ENCODE measurements around the gene GPR162. TPM values are rescaled to one million over a fixed set of nuclear protein-coding genes. Genes with fewer than 3 reads are reported as not detected.

GPR162 gene
- total and polyA plus RNA-seq, 8 donors: 9.0 to 15.7 (median 12.2) TPM

DNA sequence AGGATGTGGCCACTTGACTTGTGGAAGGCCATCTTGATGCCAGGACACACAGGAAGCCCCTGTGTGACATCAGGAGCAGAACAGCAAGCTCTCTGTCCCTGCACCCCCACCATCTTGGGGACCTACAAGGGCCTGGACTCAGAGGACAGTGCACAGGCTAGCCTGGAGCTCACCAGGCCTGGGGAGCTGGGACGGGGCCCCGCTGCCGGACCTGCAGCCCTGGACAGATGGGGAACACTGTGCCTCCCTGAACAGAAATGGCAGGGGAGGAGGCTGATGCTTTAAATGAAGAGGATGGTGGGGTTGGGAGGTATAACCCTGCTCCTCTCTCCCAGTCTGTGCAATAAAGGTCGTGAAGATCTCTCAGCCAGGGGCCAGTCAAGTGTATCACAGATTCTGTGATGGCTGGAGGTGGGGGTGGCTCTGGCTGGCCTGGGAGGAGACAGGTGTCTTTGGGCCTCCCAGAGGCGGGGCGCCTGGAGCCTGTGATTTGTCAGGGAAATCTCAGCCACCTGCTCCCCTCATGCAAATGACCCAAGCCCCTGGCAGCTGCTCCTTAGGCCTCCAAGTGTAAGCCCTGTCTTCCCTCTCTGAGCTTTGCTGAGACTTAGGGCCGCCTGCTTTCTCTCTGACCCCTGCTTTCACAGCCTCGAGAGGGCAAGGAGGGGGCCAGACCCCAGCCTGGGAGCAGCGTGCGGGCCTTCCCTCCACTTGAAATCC lies 18.0 kb downstream of the GPR162 start:
- H3K27ac ChIP-seq: no peak overlapping the region

DNA sequence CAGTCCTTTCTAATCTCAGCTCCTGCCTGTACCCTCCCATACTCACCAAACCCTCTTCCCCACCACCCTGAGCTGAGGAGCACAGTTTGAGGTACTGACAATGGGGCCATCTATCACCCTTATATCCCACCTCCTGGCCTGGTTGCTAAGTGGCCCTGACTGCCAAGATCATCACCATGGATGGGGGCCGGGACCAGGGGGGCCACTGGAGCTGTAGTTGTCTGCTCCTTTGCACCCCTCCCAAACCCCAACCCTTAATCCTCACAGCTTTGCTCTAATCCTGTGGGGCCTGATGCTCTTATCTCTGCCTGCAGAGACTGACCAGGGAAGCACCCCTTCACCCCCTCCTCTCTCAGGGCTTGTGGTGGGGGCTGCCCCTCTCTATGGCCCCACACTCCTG lies 18.7 kb downstream of the GPR162 start:
- H3K36me3 ChIP-seq: no peaks in the 10 kb centered on the region

More for the DNA sequence above, 18.0 kb downstream of the GPR162 start:
- intact Hi-C loops (cut with DNase I): no loop called here
- Histone ChIP-seq H3K27me3 (no peaks in the 10 kb centered on the region), H3K9me3 (no peaks in the 10 kb centered on the region), H3K4me1 (no peaks in the 10 kb centered on the region), H3K36me3 (no peaks in the 10 kb centered on the region), H3K4me3 (no peak overlapping the region)
- TF ChIP-seq, protein P1, sequence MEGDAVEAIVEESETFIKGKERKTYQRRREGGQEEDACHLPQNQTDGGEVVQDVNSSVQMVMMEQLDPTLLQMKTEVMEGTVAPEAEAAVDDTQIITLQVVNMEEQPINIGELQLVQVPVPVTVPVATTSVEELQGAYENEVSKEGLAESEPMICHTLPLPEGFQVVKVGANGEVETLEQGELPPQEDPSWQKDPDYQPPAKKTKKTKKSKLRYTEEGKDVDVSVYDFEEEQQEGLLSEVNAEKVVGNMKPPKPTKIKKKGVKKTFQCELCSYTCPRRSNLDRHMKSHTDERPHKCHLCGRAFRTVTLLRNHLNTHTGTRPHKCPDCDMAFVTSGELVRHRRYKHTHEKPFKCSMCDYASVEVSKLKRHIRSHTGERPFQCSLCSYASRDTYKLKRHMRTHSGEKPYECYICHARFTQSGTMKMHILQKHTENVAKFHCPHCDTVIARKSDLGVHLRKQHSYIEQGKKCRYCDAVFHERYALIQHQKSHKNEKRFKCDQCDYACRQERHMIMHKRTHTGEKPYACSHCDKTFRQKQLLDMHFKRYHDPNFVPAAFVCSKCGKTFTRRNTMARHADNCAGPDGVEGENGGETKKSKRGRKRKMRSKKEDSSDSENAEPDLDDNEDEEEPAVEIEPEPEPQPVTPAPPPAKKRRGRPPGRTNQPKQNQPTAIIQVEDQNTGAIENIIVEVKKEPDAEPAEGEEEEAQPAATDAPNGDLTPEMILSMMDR (IDR thresholded peaks at IDR 0.05): no peak
- ATAC-seq (no peak), DNase-seq (no peak)

DNA sequence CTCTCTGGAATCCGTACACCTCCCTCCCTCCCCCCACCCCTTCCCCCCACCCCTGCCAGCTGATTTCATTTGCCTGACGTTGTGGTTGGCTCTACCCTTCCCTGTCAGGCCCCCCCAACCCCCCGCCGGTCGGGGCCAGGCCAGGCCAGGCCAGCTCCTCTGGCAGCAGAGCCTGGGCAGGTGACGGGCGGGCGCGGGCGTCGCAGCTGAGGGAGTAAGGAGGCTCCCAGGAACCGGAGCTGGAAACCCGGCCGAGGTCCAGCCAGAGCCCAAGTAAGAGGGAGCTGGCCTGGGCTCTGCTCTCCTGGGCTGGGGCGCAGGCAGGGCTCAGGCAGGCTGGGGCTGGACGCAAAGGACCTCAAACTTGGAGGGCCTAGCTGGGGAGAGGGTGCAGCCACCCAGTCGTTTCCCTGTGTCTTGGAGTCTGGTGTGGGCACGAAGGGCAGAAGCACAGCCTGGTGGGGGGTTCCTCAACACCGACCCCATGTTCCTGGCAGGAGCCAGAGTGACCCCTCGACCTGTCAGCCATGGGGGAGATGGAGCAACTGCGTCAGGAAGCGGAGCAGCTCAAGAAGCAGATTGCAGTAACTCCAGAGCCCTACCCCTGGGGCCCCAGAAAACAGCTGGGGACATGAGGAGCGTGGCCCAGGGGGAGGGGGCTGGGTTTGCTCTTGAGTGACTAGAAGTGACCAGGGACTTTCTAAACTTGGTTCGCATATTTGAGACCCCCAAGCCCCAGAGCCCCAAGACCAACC lies 19.3 kb downstream of the GPR162 start, which contains the start of gene GNB3:
TSS of gene GNB3 (plus strand) at position 165 of the 755 bp plus-strand sequence. CDS start at position 528, 363 bp downstream.
- H3K27me3 ChIP-seq: no peaks in the 10 kb centered on the region
- H3K4me1 ChIP-seq: no peaks in the 10 kb centered on the region
- intact Hi-C loops (cut with DNase I): no loop called here
- no peak within 1 kb of the TSS for H3K4me3 ChIP-seq
- H3K27ac ChIP-seq: no peak within 1 kb of the TSS
- H3K36me3 ChIP-seq: peaks cover 0 to 2% of the 10 kb centered on the region in 2 donors
- H3K9me3 ChIP-seq: no peaks in the 10 kb centered on the region
- ATAC-seq (no peak), DNase-seq (peak in 1 of 4 donors; percentile 79)
- TF ChIP-seq, protein P1 (IDR thresholded peaks at IDR 0.05): no peak

More for the DNA sequence above, 18.7 kb downstream of the GPR162 start:
- Histone ChIP-seq H3K27me3 (no peaks in the 10 kb centered on the region), H3K27ac (no peak overlapping the region), H3K9me3 (no peaks in the 10 kb centered on the region), H3K4me1 (no peaks in the 10 kb centered on the region), H3K4me3 (no peak overlapping the region)
- ATAC-seq (no peak), DNase-seq (no peak)
- intact Hi-C loops (cut with DNase I): no loop called here
- TF ChIP-seq, protein P1 (IDR thresholded peaks at IDR 0.05): no peak

DNA sequence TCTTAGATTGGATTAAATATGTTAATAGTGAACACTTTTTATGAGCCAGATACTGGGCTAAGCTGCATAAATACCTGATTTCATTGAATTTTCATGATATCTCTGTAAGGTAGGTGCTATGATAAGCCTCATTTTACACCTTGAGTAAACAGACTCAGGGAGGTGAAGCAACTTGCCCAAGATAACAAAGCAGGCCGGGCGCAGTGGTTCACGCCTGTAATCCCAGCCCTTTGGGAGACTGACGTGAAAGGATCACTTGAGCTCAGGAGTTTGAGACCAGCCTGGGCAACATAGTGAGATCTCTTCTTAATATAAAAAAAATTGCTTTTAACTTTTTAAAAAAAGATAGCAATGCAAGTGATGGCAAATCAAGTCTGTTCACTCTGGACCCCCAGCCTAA lies 20.5 kb downstream of the GPR162 start:
- H3K9me3 ChIP-seq: no peaks in the 10 kb centered on the region
- H3K36me3 ChIP-seq: peaks cover 0 to 9% of the 10 kb centered on the region in 2 donors
- H3K27ac ChIP-seq: no peak overlapping the region
- no peaks in the 10 kb centered on the region for H3K4me1 ChIP-seq
- intact Hi-C loops (cut with DNase I): no loop called here
- DNase-seq (no peak), ATAC-seq (no peak)
- H3K4me3 ChIP-seq: no peak overlapping the region
- no peaks in the 10 kb centered on the region for H3K27me3 ChIP-seq
- TF ChIP-seq, protein P1 (IDR thresholded peaks at IDR 0.05): no peak

All from left lung (tissue), 10 donors.